GM19324 (cell line): ENCODE measurements around the gene KIN.
"Not testable (repeated sequence)": the region's sequence is repeated elsewhere in the genome, so short reads cannot be mapped to it uniquely, and the experiment has no call there.

Source experiments
- ATAC-seq: cut with Tn5 transposase; IDR thresholded peaks from one replicate; pipeline ENCODE4 v1.9.1; 2021; ENCODE audit warnings: mild to moderate bottlenecking, moderate library complexity; ENCODE audit not compliant: unreplicated experiment, low FRiP score

Gene KIN

GRCh38 chr10:7744307-7744706 is 43.5 kb downstream of the KIN start:
- no peak for ATAC-seq

GRCh38 chr10:7738536-7739407 is 49.0 kb downstream of the KIN start:
- no peak for ATAC-seq

GRCh38 chr10:7734821-7735220 is 53.0 kb downstream of the KIN start:
- ATAC-seq = no peak

GRCh38 chr10:7722927-7723529 is 64.8 kb downstream of the KIN start:
- no peak for ATAC-seq

GRCh38 chr10:7720478-7720877 is 67.3 kb downstream of the KIN start:
- ATAC-seq = no peak

- ATAC-seq = no peak
Observed at GRCh38 chr10:7718685-7719084, 69.1 kb downstream of the KIN start.

- ATAC-seq = no peak
Observed at GRCh38 chr10:7717767-7718166, 70.0 kb downstream of the KIN start.

GRCh38 chr10:7715515-7715914 is 72.3 kb downstream of the KIN start:
- no peak for ATAC-seq

GRCh38 chr10:7711075-7711474 is 76.7 kb downstream of the KIN start:
- not testable (repeated sequence) for ATAC-seq

GRCh38 chr10:7710446-7710845 is 77.3 kb downstream of the KIN start:
- ATAC-seq = no peak

GRCh38 chr10:7708832-7709231 is 79.0 kb downstream of the KIN start:
- no peak for ATAC-seq

GRCh38 chr10:7707858-7708622 is 79.8 kb downstream of the KIN start:
- no peak for ATAC-seq

GRCh38 chr10:7707102-7707501 is 80.7 kb downstream of the KIN start:
- ATAC-seq = no peak

- ATAC-seq = no peak
Observed at GRCh38 chr10:7706534-7707073, 81.2 kb downstream of the KIN start.

- no peak for ATAC-seq
Observed at GRCh38 chr10:7705341-7705740, 82.5 kb downstream of the KIN start.

- no peak for ATAC-seq
Observed at GRCh38 chr10:7704071-7705016, 83.4 kb downstream of the KIN start.

- ATAC-seq = no peak
Observed at GRCh38 chr10:7703140-7703539, 84.7 kb downstream of the KIN start, which contains the start of gene ITIH2. Gene ITIH2 (plus strand): TSS chr10:7703316. CDS start chr10:7703435, 119 bp downstream.

- ATAC-seq = no peak
Observed at GRCh38 chr10:7702288-7702812, 85.4 kb downstream of the KIN start.

GRCh38 chr10:7701158-7701742 is 86.5 kb downstream of the KIN start:
- no peak for ATAC-seq
